ENCODE data around the gene MCM3AP.

- TF ChIP-seq CTCF (conservative IDR thresholded peaks at IDR 0.05) (no peak), EZH2 (IDR thresholded peaks at IDR 0.05; ENCODE audit: low read depth) (no peak)
These were observed 9.3 kb upstream of the MCM3AP start for GRCh38 chr21:46294647-46295176.
